Neuronal stem cell (in vitro differentiated cells): ENCODE data around the gene ABCC8.
A peak's percentile ranks its signal among the peaks of the same experiment; 100 is the strongest.

Experiments
- DNase-seq: peaks from one replicate; pipeline ENCODE4 v3.0.0-alpha.2; 2013; ENCODE audit warnings: low spot score
- H2AFZ ChIP-seq: one replicate; pipeline ENCODE4 v1.6.1; 2013; ENCODE audit warnings: mild to moderate bottlenecking, low read length, inconsistent platforms
- H2AK5ac ChIP-seq: 2 replicates; pipeline ENCODE4 v1.6.1; 2013; ENCODE audit warnings: low read depth, mild to moderate bottlenecking, inconsistent platforms, low read length, moderate library complexity, mixed read lengths
- H2BK120ac ChIP-seq: 2 replicates; pipeline ENCODE4 v1.6.1; 2013; ENCODE audit warnings: low read depth, mild to moderate bottlenecking, inconsistent platforms, low read length, moderate library complexity, mixed read lengths
- H2BK12ac ChIP-seq: one replicate; pipeline ENCODE4 v1.6.1; 2013; ENCODE audit warnings: low read length, inconsistent platforms
- H2BK15ac ChIP-seq: 2 replicates; pipeline ENCODE4 v1.6.1; 2013; ENCODE audit warnings: mild to moderate bottlenecking, low read length, inconsistent platforms, mixed read lengths
- H2BK5ac ChIP-seq: one replicate; pipeline ENCODE4 v1.6.1; 2013; ENCODE audit warnings: inconsistent platforms, mild to moderate bottlenecking, low read length, moderate library complexity
- H3K14ac ChIP-seq: one replicate; pipeline ENCODE4 v1.6.1; 2013; ENCODE audit warnings: low read length, inconsistent platforms
- H3K18ac ChIP-seq: 2 replicates; pipeline ENCODE4 v1.6.1; 2013; ENCODE audit warnings: low read length, inconsistent platforms
- H3K23ac ChIP-seq: 2 replicates; pipeline ENCODE4 v1.6.1; 2013; ENCODE audit warnings: low read depth, mild to moderate bottlenecking, mixed read lengths, low read length, inconsistent platforms; ENCODE audit not compliant: poor library complexity
- H3K27ac ChIP-seq: replicated peaks from 3 replicates; pipeline ENCODE4 v1.5.1; 2013; ENCODE audit warnings: low read length, inconsistent platforms
- H3K27me3 ChIP-seq, 3 experiments: 2 replicates each; pipeline ENCODE4 v1.6.1; 2013; ENCODE audit warnings: low read length in 3 of 3, mild to moderate bottlenecking in 2 of 3, inconsistent platforms in 1 of 3, low read depth in 1 of 3, mixed read lengths in 1 of 3, moderate library complexity in 1 of 3; ENCODE audit not compliant: control insufficient read depth in 3 of 3, insufficient read depth in 3 of 3
- H3K36me3 ChIP-seq, 2 donors: replicated peaks in 1 of 2; 2 replicates each; pipeline ENCODE4 v1.6.1; 2013; ENCODE audit warnings: low read length in 2 of 2; ENCODE audit not compliant: control insufficient read depth in 2 of 2, insufficient read depth in 2 of 2
- H3K4ac ChIP-seq: 2 replicates; pipeline ENCODE4 v1.6.1; 2013; ENCODE audit warnings: inconsistent platforms, mild to moderate bottlenecking, low read length, moderate library complexity
- H3K4me1 ChIP-seq, 2 donors: 1 replicate in 1 of 2; 2 replicates in 1 of 2; pipeline ENCODE4 v1.6.1; 2013; ENCODE audit warnings: low read length in 2 of 2, low read depth in 1 of 2; ENCODE audit not compliant: control insufficient read depth in 2 of 2, insufficient read depth in 1 of 2
- H3K4me2 ChIP-seq: one replicate; pipeline ENCODE4 v1.6.1; 2013; ENCODE audit warnings: mild to moderate bottlenecking, low read length, inconsistent platforms; ENCODE audit not compliant: insufficient read depth, poor library complexity, severe bottlenecking
- H3K4me3 ChIP-seq, 2 donors: 2 replicates each; pipeline ENCODE4 v1.5.1; 2013; ENCODE audit warnings: low read length in 2 of 2, mild to moderate bottlenecking in 2 of 2, inconsistent platforms in 1 of 2, moderate library complexity in 1 of 2
- H3K79me1 ChIP-seq: one replicate; pipeline ENCODE4 v1.6.1; 2013; ENCODE audit warnings: low read depth, mild to moderate bottlenecking, inconsistent platforms, low read length, moderate library complexity
- H3K9ac ChIP-seq: one replicate; pipeline ENCODE4 v1.6.1; 2013; ENCODE audit warnings: mild to moderate bottlenecking, low read depth, low read length, inconsistent platforms; ENCODE audit not compliant: poor library complexity
- H3K9me3 ChIP-seq, 2 donors: replicated peaks in 1 of 2; 2 replicates each; pipeline versions ENCODE3 to v1.6.1; 2013; ENCODE audit warnings: low read length in 2 of 2, mild to moderate bottlenecking in 2 of 2, inconsistent platforms in 1 of 2, low read depth in 1 of 2, mixed read lengths in 1 of 2, moderate library complexity in 1 of 2; ENCODE audit not compliant: control insufficient read depth in 2 of 2, insufficient read depth in 1 of 2
- H4K8ac ChIP-seq: one replicate; pipeline ENCODE4 v1.6.1; 2013; ENCODE audit warnings: low read depth, mild to moderate bottlenecking, inconsistent platforms, low read length, moderate library complexity
- H4K91ac ChIP-seq: one replicate; pipeline ENCODE4 v1.6.1; 2013; ENCODE audit warnings: low read length, low read depth, mild to moderate bottlenecking, inconsistent platforms; ENCODE audit not compliant: poor library complexity
- WGBS, 2 donors: extraction: QIAGEN DNeasy Blood & Tissue Kit; methylation state at CpG; one replicate each; pipeline ENCODE4 v1.1.7; 2013; ENCODE audit warnings: missing lambda C conversion rate in 2 of 2, mixed read lengths in 1 of 2; ENCODE audit not compliant: insufficient read length in 2 of 2, insufficient replicate concordance in 1 of 2; ENCODE audit errors: extremely low coverage in 2 of 2; 5-methylcytosine and 5-hydroxymethylcytosine counted together

Gene ABCC8

DNA sequence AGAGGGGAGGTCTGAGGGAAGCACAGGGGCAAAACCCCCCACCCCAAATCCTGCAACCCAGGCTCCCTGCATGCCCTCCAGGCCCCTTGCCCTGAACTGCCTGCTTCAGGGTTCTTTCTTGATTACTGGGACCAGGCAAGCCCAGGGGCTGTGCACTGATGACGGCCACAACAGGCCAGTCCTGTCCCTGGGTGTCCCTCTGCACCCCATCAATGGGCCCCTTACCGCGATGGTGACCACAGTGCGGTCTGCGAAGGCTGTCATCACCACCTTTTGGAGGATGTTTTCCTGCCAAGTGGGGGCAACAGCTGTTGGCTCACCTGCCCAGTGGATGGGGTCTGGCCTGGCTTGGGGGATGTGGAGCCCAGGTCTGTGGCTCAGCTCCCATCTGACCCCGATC is 83.2 kb downstream of the ABCC8 start:
- no peak for DNase-seq
- H4K91ac ChIP-seq: peak overlapping the region; percentile 20
- H3K9me3 ChIP-seq: no peaks in the 10 kb centered on the region
- no CpG with 5 or more reads among the region's 6 CpGs for WGBS, 2 donors
- peak overlapping the region; percentile 63 for H3K23ac ChIP-seq
- H3K4me2 ChIP-seq: no peak overlapping the region
- H3K79me1 ChIP-seq: no peaks in the 10 kb centered on the region
- H3K4me3 ChIP-seq: no peak overlapping the region
- H2AK5ac ChIP-seq: peak overlapping the region; percentile 20
- peak overlapping the region; percentile 87 for H2BK12ac ChIP-seq
- H3K9ac ChIP-seq: no peak overlapping the region
- peak overlapping the region; percentile 52 for H3K18ac ChIP-seq
- H3K4ac ChIP-seq: no peak overlapping the region
- H3K36me3 ChIP-seq: no peaks in the 10 kb centered on the region
- no peak overlapping the region for H3K27ac ChIP-seq
- H3K14ac ChIP-seq: no peak overlapping the region
- no peak overlapping the region for H2AFZ ChIP-seq
- H3K27me3 ChIP-seq: peaks cover 0 to 43% (median 5%) of the 10 kb centered on the region in 3 experiments
- no peak overlapping the region for H4K8ac ChIP-seq
- peak overlapping the region; percentile 94 for H2BK15ac ChIP-seq
- H3K4me1 ChIP-seq: peaks cover 2 to 5% of the 10 kb centered on the region in 2 donors
- H2BK5ac ChIP-seq: no peak overlapping the region
- no peak overlapping the region for H2BK120ac ChIP-seq

DNA sequence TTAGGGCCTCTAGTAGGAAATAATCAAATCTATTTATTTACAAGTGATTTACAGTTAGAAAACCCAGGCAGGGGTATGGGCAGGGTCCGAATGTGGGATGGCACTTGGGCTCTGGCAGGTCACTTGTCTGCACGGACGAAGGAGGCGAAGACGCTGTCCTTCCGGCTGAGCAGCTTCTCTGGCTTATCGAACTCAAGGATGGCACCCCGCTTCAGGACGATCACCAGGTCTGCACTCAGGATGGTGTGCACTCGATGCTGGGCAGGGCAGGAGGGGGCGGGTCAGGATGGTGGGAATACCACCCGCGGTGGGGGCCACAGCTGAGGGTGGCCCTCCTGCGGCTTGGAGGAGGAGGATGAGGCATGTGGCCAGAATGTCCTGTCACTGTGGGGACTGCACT is 83.8 kb downstream of the ABCC8 start:
- Histone ChIP-seq H2BK120ac (no peak overlapping the region), H4K8ac (peak overlapping the region; percentile 31), H3K23ac (no peak overlapping the region), H3K9me3 (peaks cover 0 to under 1% of the 10 kb centered on the region in 2 donors), H3K14ac (peak overlapping the region; percentile 15), H3K36me3 (no peaks in the 10 kb centered on the region), H3K4me2 (no peak overlapping the region), H2BK5ac (no peak overlapping the region), H3K79me1 (no peaks in the 10 kb centered on the region), H2BK15ac (peak overlapping the region; percentile 94), H2BK12ac (no peak overlapping the region), H2AK5ac (peak overlapping the region; percentile 20), H3K27me3 (peaks cover 0 to 40% (median 5%) of the 10 kb centered on the region in 3 experiments), H3K4me1 (peaks cover 2 to 5% of the 10 kb centered on the region in 2 donors), H3K27ac (no peak overlapping the region), H3K18ac (no peak overlapping the region), H3K4ac (no peak overlapping the region), H2AFZ (no peak overlapping the region), H3K4me3 (no peak overlapping the region), H3K9ac (no peak overlapping the region), H4K91ac (no peak overlapping the region)
- DNase-seq: no peak
- no CpG with 5 or more reads among the region's 14 CpGs for WGBS, 2 donors

DNA sequence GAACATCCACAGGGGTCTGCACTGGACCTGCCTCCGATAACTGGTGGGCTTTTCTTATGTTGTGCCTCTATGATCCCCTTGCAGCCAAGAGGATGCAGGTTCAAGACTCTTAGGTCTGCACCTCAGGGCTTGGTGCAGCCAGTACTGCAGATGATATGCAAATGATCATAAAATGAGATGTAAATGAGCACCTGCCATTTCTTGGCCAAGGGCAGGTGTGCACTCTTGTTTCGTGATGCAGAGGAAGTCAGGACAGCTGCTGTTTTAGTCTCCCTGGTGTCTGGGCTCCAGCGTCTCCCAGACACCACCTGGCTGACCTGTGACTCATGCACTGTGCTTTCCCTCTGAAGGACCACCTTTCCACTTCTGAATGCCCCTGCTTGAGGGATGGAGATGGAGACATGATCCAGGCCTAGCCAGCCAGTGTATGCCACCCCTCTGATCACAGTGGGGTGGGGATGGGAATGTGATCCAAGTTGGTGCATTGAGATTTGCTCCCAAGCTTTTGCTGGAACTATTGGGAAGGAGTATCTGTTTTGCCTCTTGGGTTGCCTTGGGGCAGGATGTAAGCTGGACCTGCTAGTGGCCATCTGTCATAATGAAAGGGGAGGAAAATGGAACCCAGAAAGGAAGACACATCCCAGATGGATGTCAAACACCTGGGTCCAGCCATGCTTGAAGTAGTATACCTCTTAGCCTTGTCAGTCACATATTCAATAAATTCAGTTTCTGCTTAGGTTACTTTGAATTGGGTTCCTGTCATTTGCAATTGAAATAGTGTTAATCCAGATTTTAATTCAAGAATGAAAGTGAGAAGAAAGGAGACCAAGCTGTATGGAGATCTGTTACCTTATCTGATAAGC is 84.9 kb downstream of the ABCC8 start:
- Histone ChIP-seq H3K18ac (no peak overlapping the region), H3K79me1 (no peaks in the 10 kb centered on the region), H3K14ac (no peak overlapping the region), H3K4me3 (no peak overlapping the region), H2BK12ac (no peak overlapping the region), H3K4me2 (no peak overlapping the region), H3K9ac (no peak overlapping the region), H3K36me3 (no peaks in the 10 kb centered on the region), H2AK5ac (peak overlapping the region; percentile 71), H4K8ac (no peak overlapping the region), H4K91ac (peak overlapping the region; percentile 3), H3K23ac (no peak overlapping the region), H3K27ac (no peak overlapping the region), H3K9me3 (peaks cover 5 to 8% of the 10 kb centered on the region in 2 donors), H2BK120ac (peak overlapping the region; percentile 6), H3K27me3 (peaks cover 0 to 49% (median 5%) of the 10 kb centered on the region in 3 experiments), H2BK15ac (peak overlapping the region; percentile 40), H2BK5ac (no peak overlapping the region), H2AFZ (no peak overlapping the region), H3K4ac (no peak overlapping the region), H3K4me1 (peaks cover 2 to 5% of the 10 kb centered on the region in 2 donors)
- DNase-seq: no peak
- no CpG with 5 or more reads among the region's 3 CpGs for whole genome bisulfite sequencing, 2 donors

DNA sequence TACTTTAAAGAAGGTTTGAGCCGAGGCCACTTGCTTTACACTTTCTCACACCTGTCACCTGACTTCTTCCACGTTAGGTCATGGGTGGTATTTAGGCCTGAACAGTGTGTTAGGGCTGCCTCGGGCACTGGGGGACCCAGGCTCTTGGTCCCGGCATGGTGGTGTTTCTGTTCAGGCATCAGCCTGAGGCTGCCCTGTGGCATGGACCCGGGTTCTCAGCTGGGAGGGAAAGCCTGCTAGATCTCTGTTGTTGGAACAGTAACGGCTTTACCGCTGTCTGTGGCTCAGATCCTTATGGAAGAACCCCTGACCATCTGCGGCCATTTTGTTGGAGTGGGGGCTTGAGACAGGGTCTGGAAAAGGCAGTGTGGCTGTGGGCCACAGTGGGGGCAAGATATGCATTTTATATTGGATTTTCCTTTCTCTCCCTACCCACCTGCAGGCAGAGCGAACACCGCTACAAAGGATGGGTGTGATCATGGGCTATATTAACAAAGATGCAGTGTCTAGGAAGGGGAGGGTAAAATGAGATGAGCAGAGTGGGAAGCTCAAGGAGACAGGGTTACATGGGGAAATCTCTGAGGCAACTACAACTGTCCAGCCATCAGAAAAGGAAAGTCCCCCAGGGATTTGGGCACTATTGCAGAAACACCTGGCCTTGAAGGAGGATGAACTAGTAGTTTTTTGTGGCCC is 86.5 kb downstream of the ABCC8 start:
- Histone ChIP-seq H2AK5ac (no peak overlapping the region), H2BK15ac (no peak overlapping the region), H3K79me1 (no peaks in the 10 kb centered on the region), H3K14ac (no peak overlapping the region), H3K23ac (no peak overlapping the region), H4K91ac (no peak overlapping the region), H3K27ac (no peak overlapping the region), H2BK120ac (no peak overlapping the region), H3K9me3 (peaks cover 5 to 8% of the 10 kb centered on the region in 2 donors), H3K36me3 (no peaks in the 10 kb centered on the region), H3K18ac (peak overlapping the region; percentile 38), H3K9ac (no peak overlapping the region), H3K4ac (no peak overlapping the region), H3K4me1 (peaks cover 2 to 5% of the 10 kb centered on the region in 2 donors), H2BK12ac (no peak overlapping the region), H3K4me2 (peak overlapping the region; percentile 38), H3K27me3 (peaks cover 0 to 52% (median 5%) of the 10 kb centered on the region in 3 experiments), H4K8ac (no peak overlapping the region), H2BK5ac (no peak overlapping the region), H2AFZ (peak overlapping the region; percentile 100), H3K4me3 (peak overlapping the region in 1 of 2 donors; percentile 54)
- no CpG with 5 or more reads among the region's 10 CpGs for WGBS, 2 donors
- DNase-seq: no peak
